K562 (cell line): ENCODE data around the gene ELP1. TPM values are rescaled to one million over a fixed set of nuclear protein-coding genes. Genes with fewer than 3 reads are reported as not detected.

ENCODE experiments used
- CEBPG ChIP-seq, 3 experiments: fragments of 200-800 bp in 1 of 3; sonication (Bioruptor generic) in 1 of 3; sonication (generic) in 1 of 3; formaldehyde crosslinking in 1 of 3; IDR thresholded peaks in 2 of 3; conservative IDR thresholded peaks in 1 of 3; 2 replicates each; pipeline versions ENCODE4 v1.6.1 to v1.8.0; 2016 to 2022; ENCODE audit warnings: missing compliant biosample characterization in 2 of 3, missing genetic modification characterization in 2 of 3, mild to moderate bottlenecking in 1 of 3, missing genetic modification reagents in 1 of 3
- FOXK2 ChIP-seq, 2 experiments: fragments of 450-650 bp; IDR thresholded peaks in 1 of 2; conservative IDR thresholded peaks in 1 of 2; 2 replicates each; pipeline ENCODE4 v1.6.1; 2016; ENCODE audit warnings: low read depth in 2 of 2, mild to moderate bottlenecking in 1 of 2
- FUS ChIP-seq: fragments of 200-400 bp; formaldehyde crosslinking; optimal IDR thresholded peaks from 2 replicates; pipeline ENCODE3; 2017; ENCODE audit warnings: low read depth, low read length
- MAFK ChIP-seq: IDR thresholded peaks from 2 replicates; pipeline ENCODE4 v1.6.1; 2011; ENCODE audit warnings: low read length, improper control_type of control experiment
- PPARD ChIP-seq: fragments of 250-450 bp; sonication (Bioruptor Pico); IDR thresholded peaks from 2 replicates; pipeline ENCODE4 v1.8.0; 2022; ENCODE audit warnings: inconsistent platforms, mild to moderate bottlenecking, moderate library complexity
- RUNX1 ChIP-seq: sonication (generic); IDR thresholded peaks from 2 replicates; pipeline ENCODE4 v1.6.1; 2016; ENCODE audit warnings: antibody characterized with exemption, low read depth
- SAP30 ChIP-seq: fragments of 200-600 bp; sonication (generic); IDR thresholded peaks from 2 replicates; pipeline ENCODE4 v1.6.1; 2012; ENCODE audit warnings: borderline replicate concordance, low read depth, mild to moderate bottlenecking, moderate library complexity, low read length, control low read depth, inconsistent platforms; ENCODE audit not compliant: insufficient read depth, poor library complexity, severe bottlenecking
- SIRT6 ChIP-seq: IDR thresholded peaks from one replicate; pipeline ENCODE4 v1.6.1; 2012; ENCODE audit warnings: low read depth, mild to moderate bottlenecking, control low read depth, inconsistent platforms, low read length, moderate library complexity
- ZNF184 ChIP-seq: sonication (generic); formaldehyde crosslinking; IDR thresholded peaks from 2 replicates; pipeline ENCODE4 v1.5.0; 2020; ENCODE audit warnings: missing genetic modification reagents
- ZNF239 ChIP-seq: fragments of 250-450 bp; sonication (Bioruptor Pico); IDR thresholded peaks from 2 replicates; pipeline ENCODE4 v1.4.0; 2020; ENCODE audit warnings: mild to moderate bottlenecking
- ZNF561 ChIP-seq: fragments of 450-650 bp; formaldehyde crosslinking; conservative IDR thresholded peaks from 2 replicates; pipeline ENCODE4 v1.4.0; 2020; ENCODE audit warnings: mild to moderate bottlenecking, moderate library complexity
- ZSCAN29 ChIP-seq: fragments of 450-650 bp; IDR thresholded peaks from 2 replicates; pipeline ENCODE4 v1.6.1; 2017
- polyA plus RNA-seq, 8 experiments: library from polyadenylated mRNA; depleted of rRNA in 4 of 8; stranded (reverse) in 5 of 8; unstranded in 3 of 8; fragments of >200 nt; fragmentation: Nextera tagmentation in 2 of 8; fragmentation: Illumina TruSeq in 1 of 8; extraction: Ambion mirVana in 2 of 8; extraction: Trizol in 1 of 8; gene quantifications; 2 replicates each; pipeline versions ENCODE4 v1.2.1 to v1.2.3, GENCODE V29; 2011 to 2014; ENCODE audit warnings: inconsistent platforms in 1 of 8, missing spikeins in 1 of 8
- total RNA-seq, 7 experiments: library from RNA; depleted of rRNA in 6 of 7; stranded (reverse); fragments of >200 nt in 6 of 7; fragmentation: Illumina TruSeq in 2 of 7; extraction: Trizol in 2 of 7; gene quantifications; 2 replicates each; pipeline versions ENCODE4 v1.2.1 to v1.2.3, GENCODE V29; 2011 to 2021; ENCODE audit warnings: low replicate concordance in 1 of 7
- TF ChIP-seq, protein P1 (sequence below): fragments of 450-650 bp; IDR thresholded peaks from 2 replicates; pipeline ENCODE4 v1.6.1; 2016
- TF ChIP-seq, protein P2 (sequence below): fragments of 200-800 bp; sonication (Bioruptor generic); IDR thresholded peaks from 2 replicates; pipeline ENCODE4 v1.6.1; 2017; ENCODE audit warnings: missing genetic modification characterization, missing compliant biosample characterization
- TF ChIP-seq, protein P3 (sequence below): fragments of 450-650 bp; formaldehyde crosslinking; IDR thresholded peaks from 2 replicates; pipeline ENCODE4 v1.4.0; 2020; ENCODE audit warnings: mild to moderate bottlenecking, moderate library complexity
- TF ChIP-seq, protein P4 (sequence below): fragments of 250-450 bp; sonication (Bioruptor Pico); IDR thresholded peaks from 2 replicates; pipeline ENCODE4 v1.5.0; 2020; ENCODE audit warnings: mild to moderate bottlenecking, borderline replicate concordance
- TF ChIP-seq, protein P5 (sequence below): sonication (generic); formaldehyde crosslinking; IDR thresholded peaks from 2 replicates; pipeline ENCODE4 v1.8.0; 2022; ENCODE audit warnings: mild to moderate bottlenecking, low read depth, missing genetic modification reagents

ELP1 gene
- total and polyA plus RNA-seq, 9 of the 15 experiments (the other 6 are each of a cell fraction or from before 2014, with no cell fraction given): 17.0 to 48.6 (median 39.7) TPM

DNA sequence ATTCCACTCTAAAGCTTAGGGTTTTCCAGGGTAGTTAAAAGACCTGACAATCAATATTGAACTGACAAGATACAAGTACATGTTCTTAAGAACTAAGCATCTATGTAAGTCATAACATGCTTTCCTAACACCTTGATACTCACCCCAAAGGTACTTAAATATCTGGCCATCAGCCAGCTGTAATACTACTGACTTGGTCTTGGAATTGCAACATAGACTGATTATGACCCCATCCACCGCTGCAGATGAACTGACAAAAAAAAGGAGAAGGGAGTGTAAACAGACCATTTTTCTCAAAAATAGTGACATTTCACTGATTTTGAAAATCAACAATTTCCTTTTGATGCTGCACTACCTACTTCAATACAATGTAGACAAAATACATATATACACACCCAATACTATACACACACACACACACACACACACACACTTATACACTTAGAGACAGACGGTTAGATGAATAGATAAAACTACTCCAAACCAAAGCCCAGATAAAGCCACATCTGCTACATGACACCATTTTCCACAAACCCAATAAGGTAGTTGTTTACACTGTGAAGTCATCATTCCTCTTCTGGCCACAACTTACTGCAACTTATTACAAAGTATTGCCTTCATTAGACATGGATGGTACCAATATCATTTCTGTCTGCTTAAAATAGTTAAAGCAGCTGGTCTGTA, 30.4 kb downstream of the ELP1 start (continued):
- peak; percentile 84 to 89 for TF ChIP-seq FOXK2 (conservative IDR thresholded peaks at IDR 0.05 in 1 of 2, IDR thresholded peaks at IDR 0.05 in 1 of 2; ENCODE audit: low read depth in 2 of 2)
- no peak for TF ChIP-seq MAFK
- no peak for TF ChIP-seq SIRT6
- TF ChIP-seq ZSCAN29: no peak
- TF ChIP-seq, protein P1, sequence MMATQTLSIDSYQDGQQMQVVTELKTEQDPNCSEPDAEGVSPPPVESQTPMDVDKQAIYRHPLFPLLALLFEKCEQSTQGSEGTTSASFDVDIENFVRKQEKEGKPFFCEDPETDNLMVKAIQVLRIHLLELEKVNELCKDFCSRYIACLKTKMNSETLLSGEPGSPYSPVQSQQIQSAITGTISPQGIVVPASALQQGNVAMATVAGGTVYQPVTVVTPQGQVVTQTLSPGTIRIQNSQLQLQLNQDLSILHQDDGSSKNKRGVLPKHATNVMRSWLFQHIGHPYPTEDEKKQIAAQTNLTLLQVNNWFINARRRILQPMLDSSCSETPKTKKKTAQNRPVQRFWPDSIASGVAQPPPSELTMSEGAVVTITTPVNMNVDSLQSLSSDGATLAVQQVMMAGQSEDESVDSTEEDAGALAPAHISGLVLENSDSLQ: peak; percentile 34; the same call in 1 of the 2 replicates
- no peak for TF ChIP-seq RUNX1
- TF ChIP-seq, protein P2, sequence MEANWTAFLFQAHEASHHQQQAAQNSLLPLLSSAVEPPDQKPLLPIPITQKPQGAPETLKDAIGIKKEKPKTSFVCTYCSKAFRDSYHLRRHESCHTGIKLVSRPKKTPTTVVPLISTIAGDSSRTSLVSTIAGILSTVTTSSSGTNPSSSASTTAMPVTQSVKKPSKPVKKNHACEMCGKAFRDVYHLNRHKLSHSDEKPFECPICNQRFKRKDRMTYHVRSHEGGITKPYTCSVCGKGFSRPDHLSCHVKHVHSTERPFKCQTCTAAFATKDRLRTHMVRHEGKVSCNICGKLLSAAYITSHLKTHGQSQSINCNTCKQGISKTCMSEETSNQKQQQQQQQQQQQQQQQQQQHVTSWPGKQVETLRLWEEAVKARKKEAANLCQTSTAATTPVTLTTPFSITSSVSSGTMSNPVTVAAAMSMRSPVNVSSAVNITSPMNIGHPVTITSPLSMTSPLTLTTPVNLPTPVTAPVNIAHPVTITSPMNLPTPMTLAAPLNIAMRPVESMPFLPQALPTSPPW (CRISPR knock-in tag): peak; percentile 48; the same call in 1 of the 2 replicates
- no peak for TF ChIP-seq SAP30
- no peak for TF ChIP-seq PPARD (CRISPR knock-in tag)
- TF ChIP-seq, protein P3, sequence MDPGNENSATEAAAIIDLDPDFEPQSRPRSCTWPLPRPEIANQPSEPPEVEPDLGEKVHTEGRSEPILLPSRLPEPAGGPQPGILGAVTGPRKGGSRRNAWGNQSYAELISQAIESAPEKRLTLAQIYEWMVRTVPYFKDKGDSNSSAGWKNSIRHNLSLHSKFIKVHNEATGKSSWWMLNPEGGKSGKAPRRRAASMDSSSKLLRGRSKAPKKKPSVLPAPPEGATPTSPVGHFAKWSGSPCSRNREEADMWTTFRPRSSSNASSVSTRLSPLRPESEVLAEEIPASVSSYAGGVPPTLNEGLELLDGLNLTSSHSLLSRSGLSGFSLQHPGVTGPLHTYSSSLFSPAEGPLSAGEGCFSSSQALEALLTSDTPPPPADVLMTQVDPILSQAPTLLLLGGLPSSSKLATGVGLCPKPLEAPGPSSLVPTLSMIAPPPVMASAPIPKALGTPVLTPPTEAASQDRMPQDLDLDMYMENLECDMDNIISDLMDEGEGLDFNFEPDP (CRISPR knock-in tag): no peak
- TF ChIP-seq, protein P4, sequence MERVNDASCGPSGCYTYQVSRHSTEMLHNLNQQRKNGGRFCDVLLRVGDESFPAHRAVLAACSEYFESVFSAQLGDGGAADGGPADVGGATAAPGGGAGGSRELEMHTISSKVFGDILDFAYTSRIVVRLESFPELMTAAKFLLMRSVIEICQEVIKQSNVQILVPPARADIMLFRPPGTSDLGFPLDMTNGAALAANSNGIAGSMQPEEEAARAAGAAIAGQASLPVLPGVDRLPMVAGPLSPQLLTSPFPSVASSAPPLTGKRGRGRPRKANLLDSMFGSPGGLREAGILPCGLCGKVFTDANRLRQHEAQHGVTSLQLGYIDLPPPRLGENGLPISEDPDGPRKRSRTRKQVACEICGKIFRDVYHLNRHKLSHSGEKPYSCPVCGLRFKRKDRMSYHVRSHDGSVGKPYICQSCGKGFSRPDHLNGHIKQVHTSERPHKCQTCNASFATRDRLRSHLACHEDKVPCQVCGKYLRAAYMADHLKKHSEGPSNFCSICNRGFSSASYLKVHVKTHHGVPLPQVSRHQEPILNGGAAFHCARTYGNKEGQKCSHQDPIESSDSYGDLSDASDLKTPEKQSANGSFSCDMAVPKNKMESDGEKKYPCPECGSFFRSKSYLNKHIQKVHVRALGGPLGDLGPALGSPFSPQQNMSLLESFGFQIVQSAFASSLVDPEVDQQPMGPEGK (CRISPR knock-in tag): peak; percentile 23; the same call in 1 of the 2 replicates
- no peak for TF ChIP-seq FUS
- TF ChIP-seq ZNF561 (CRISPR knock-in tag): no peak
- TF ChIP-seq ZNF239 (CRISPR knock-in tag): no peak
- TF ChIP-seq ZNF184 (CRISPR knock-in tag): no peak
- TF ChIP-seq, protein P5, sequence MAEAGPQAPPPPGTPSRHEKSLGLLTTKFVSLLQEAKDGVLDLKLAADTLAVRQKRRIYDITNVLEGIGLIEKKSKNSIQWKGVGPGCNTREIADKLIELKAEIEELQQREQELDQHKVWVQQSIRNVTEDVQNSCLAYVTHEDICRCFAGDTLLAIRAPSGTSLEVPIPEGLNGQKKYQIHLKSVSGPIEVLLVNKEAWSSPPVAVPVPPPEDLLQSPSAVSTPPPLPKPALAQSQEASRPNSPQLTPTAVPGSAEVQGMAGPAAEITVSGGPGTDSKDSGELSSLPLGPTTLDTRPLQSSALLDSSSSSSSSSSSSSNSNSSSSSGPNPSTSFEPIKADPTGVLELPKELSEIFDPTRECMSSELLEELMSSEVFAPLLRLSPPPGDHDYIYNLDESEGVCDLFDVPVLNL (CRISPR knock-in tag): no peak
- peak; percentile 56; the same call in 1 of the 2 replicates for TF ChIP-seq CEBPG (CRISPR knock-in tag; IDR thresholded peaks at IDR 0.05)
- peak; percentile 61 to 82 for TF ChIP-seq CEBPG (tag; conservative IDR thresholded peaks at IDR 0.05 in 1 of 2, IDR thresholded peaks at IDR 0.05 in 1 of 2)
